AG09309 (cell line): Measurements from ENCODE around the gene CCDC85B.

Experiments
- DNase-seq: peaks from one replicate; pipeline ENCODE4 v3.0.0-alpha.2; 2010; ENCODE audit warnings: low read depth
- H3K4me3 ChIP-seq: 2 replicates; pipeline ENCODE4 v1.5.1; 2011; ENCODE audit warnings: mild to moderate bottlenecking, low read depth, low read length, moderate library complexity; ENCODE audit not compliant: control insufficient read depth
- CTCF ChIP-seq: IDR thresholded peaks from 2 replicates; pipeline ENCODE4 v1.5.1; 2011; ENCODE audit warnings: mild to moderate bottlenecking, low read depth, low read length, inconsistent platforms; ENCODE audit not compliant: insufficient read depth, control insufficient read depth; ENCODE audit errors: missing control alignments

CCDC85B gene

DNA sequence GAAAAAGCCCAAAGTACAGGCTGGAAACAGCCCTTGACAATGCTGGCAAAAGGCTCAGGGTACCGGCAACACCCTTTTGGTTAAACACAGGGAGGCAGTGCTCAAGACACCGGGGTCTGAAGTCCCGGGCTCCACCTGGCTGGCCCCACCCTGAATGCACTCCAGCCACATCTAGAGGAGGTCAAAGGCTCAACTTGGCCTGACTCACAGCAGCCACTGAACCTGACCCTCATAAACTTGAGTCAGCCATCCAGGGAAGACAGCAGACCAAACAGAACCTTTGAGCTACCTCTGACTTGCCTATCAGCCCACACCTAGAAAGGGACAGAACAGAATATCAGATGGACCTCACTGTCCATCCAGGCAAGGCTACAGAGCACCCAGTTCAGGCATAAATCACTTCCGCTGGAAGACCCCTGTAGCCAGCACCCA, 36.3 kb upstream of the CCDC85B start:
- no peak for TF ChIP-seq CTCF
- DNase-seq = no peak

GRCh38 chr11:65854852-65855837, 35.3 kb upstream of the CCDC85B start:
- no peak overlapping the region; the same call in 1 of the 2 replicates for H3K4me3 ChIP-seq
- TF ChIP-seq CTCF = no peak
- no peak for DNase-seq

More for the DNA sequence above, 36.3 kb upstream of the CCDC85B start:
- H3K4me3 ChIP-seq = no peak overlapping the region

GRCh38 chr11:65855927-65856363, 34.5 kb upstream of the CCDC85B start:
- peak overlapping the region; percentile 84 for H3K4me3 ChIP-seq
- DNase-seq = no peak
- TF ChIP-seq CTCF = no peak

DNA sequence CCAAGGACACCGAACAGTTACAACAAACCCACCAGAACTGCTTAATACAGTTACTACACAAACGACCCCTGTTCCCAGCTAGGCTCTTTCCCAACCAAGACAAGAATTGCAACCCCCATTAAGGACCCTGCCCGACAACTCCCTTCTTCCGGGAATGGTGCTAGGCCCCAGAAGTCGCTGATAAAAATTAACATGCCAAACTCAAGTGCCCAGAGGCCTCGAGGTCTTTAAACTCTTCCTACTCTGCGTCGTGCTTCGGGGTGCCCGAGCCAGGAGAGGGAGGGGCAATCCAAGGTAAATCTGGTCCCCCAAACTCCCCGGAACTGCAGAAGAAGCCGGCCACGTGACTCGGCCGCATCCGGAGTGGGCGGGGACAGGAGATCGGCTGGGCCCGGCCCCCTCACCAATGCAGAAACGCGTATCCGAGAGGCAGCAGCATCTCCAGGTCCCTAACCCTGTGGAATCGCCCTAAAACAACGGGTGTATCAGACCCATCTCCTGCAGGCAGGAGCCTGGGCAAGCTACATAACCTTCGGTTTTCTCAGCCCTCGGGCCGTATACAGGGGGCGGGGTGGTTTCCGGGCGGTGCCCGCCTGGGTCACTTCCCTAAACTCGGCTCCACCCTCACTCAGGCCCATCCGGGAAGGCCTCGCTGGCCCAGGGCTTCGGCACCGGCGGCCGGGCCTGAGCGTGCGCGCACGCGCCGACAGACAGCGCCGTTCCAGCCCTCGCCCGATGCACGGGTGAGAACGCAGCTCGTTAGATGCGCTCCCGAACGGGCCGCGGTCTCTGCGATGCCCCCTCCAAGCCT, 33.6 kb upstream of the CCDC85B start:
- no peak for TF ChIP-seq CTCF
- H3K4me3 ChIP-seq = peak overlapping the region; percentile 84
- no peak for DNase-seq

DNA sequence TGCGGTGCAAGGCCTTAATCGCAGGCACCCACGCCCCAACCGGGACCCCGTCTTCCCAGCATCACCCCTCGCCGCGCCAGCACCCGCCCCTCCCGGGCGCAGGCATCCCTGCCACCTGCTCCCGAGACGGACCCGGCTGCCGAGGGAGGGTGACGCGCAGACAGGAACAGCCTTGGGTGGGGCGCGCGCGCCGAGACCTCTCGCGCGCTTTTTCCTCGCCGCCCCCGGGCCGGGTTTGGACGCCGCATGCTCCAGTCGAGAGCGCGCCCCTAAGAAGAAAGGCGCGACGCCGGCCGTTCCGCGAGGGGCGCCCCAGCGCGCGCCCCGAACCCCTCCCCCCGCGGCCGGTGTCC, 33.0 kb upstream of the CCDC85B start:
- no peak for TF ChIP-seq CTCF
- DNase-seq = no peak
- H3K4me3 ChIP-seq = peak overlapping the region; percentile 84

GRCh38 chr11:65857853-65858680, 32.4 kb upstream of the CCDC85B start, which contains the start of gene CFL1:
Gene CFL1 (minus strand): TSS chr11:65858180. CDS start chr11:65858099, 81 bp downstream.
- peak; percentile 79 for DNase-seq
- TF ChIP-seq CTCF = no peak
- H3K4me3 ChIP-seq = peak within 1 kb of the TSS; percentile 84
